Measurements from ENCODE around the gene FAH. TPM values are rescaled to one million over a fixed set of nuclear protein-coding genes. Genes with fewer than 3 reads are reported as not detected.

FAH gene
- total RNA-seq: 9.2 TPM

GRCh38 chr15:80152896-80153876 is at the start of gene FAH:
Gene FAH, plus strand, starts transcription at chr15:80152999. Its CDS starts 56 bp downstream, at chr15:80153055.

Other genes with a start within 250 kb of the FAH start
- 3.0 TPM for gene BCL2A1, start 181.8 kb upstream of the FAH start, total RNA-seq
- 168 TPM for gene ZFAND6, start 93.3 kb upstream of the FAH start, total RNA-seq
- 4.2 TPM for gene CTXND1, start 99.2 kb downstream of the FAH start, total RNA-seq

Measured in diencephalon (tissue), 1 donor.